RPMI7951 (cell line): ENCODE results near the gene FAM241A. TPM values are rescaled to one million over a fixed set of nuclear protein-coding genes. Genes with fewer than 3 reads are reported as not detected.
"Not testable (repeated sequence)": the region's sequence is repeated elsewhere in the genome, so short reads cannot be mapped to it uniquely, and the experiment has no call there.

ENCODE experiments used
- DNase-seq: peaks from one replicate; pipeline ENCODE4 v3.0.0-alpha.2; 2012; ENCODE audit warnings: low read depth
- total RNA-seq: library from RNA; depleted of rRNA; stranded (reverse); fragments of >200 nt; shearing (Covaris generic); gene quantifications from 2 replicates; pipeline ENCODE4 v1.2.3, GENCODE V29; 2014

FAM241A gene
- total RNA-seq, 1 experiment from 2014 or later = 4.4 TPM

DNA sequence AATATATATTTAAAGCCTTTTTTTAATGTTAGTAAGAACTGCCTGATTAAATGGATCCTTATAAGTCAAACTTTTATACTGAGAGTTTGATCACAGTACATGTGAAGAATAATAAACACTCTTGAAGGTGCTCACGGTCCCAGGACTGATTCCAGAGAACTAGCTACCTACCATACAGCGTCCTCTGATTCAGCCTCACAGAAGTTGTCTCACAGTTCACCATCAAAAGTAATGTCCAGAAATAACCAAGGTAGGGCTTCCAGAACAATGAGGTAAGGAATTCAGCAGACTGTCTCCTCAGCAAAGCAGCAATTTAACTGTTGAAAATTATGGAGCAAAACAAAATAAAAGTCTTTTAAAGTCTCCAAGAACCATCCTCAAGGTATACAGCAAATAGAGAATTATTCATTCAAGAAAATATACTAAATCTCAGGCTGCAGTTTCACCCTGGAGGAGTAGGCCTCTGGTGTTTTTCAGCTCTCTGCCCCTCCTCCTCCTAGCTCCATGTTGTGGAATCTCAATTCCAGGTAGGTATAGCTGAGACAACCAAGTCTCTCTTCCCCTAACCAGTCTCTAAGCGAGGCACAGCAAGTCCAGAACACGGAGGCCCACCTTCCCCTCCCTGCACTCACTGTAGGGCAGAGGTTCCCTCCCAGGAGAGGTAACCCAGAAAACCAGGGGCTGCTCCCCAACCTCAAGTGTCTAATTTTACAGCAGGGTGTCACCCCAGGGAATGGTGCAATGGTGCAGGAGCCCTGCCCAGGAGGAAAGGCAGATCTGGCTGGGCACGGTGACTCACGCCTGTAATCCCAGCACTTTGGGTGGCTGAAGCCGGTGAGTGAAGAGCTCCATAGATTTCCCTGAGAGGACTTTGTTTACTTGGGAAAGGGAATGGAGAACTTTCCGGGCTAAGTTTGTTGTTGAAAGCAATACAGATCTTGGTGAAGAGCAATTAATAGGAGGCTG is 28.6 kb downstream of the FAM241A start:
- DNase-seq = peak; percentile 45

DNA sequence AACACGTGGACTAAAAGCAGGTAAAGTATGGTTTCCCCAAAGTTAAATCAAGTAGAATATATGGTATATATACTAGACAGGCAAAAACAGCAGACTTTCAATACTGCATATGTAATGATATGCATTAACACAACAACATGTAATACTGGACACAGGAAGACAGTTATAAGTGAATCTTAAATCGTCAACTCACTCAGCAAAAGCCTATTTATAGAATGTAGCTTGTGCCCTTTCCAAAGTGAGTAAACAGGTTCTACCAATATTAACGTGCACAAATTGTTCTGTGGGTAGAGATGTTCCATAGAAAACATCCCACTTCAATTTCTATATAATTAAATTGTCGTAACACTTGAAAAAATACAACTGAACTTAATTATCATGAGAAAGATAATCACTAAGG is 30.6 kb downstream of the FAM241A start:
- no peak for DNase-seq

DNA sequence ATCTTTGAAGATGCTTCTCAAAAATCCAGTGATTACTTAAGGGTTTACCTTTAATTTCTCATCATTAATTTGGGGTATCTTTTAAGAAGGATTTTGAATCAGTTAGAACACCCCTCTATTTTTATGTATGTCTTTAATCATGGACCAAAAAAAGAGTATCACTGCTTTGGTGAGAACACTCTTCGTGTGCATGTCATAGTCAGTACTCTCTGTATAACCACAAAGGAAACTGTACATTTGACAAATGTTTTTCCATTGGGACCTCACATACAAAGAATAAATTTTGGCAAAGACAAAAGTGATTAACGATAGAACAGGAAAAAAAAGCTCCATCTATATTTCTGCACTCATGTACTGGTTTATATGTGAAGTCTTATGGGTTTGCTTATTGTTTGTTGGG is 31.3 kb downstream of the FAM241A start:
- DNase-seq = no peak

DNA sequence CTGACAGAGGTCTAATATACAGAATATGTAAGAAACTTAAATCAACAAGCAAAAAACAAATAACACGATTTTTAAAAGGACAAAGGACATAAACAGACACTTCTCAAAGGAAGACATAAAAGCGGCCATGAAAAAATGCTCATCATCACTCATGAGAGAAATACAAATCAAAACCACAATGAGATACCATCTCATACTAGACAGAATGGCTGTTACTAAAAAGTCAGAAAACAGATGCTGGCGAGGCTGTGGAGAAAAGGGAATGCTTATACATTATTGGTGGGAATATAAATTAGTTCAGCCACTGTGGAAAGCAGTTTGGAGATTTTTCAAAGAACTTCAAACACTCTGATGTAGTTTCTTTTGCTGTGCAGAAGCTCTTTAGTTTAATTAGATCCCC is 33.5 kb downstream of the FAM241A start:
- peak; percentile 33 for DNase-seq

DNA sequence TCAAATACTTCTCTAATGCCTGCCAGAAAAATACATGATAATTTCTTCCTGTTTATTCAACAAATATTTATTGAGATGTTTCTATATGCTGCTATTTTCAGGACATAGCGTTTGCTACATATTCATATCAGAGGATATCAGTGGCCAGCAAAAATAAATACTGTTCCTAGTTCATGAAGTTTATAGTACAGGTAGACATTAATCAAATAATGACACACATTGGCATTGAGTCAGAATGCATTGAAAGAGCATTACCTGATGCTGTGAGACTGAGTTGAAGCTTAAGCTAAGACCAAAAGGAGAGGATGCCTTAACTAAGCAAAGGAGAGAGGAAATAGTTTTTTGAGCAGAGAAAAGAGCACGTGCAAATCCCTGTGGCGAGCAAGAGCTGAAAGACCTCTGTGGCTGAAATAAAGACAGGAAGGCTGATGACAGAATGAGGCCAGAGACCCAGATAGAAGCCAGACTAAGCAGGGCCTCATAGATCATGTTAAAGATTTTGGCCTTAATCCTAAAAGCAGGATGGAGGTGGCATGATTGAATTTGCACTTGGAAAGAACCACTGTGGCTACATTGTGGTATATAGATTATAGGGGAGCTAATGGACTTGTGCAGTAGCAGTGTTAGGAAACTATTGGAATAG is 36.2 kb downstream of the FAM241A start:
- DNase-seq = no peak

DNA sequence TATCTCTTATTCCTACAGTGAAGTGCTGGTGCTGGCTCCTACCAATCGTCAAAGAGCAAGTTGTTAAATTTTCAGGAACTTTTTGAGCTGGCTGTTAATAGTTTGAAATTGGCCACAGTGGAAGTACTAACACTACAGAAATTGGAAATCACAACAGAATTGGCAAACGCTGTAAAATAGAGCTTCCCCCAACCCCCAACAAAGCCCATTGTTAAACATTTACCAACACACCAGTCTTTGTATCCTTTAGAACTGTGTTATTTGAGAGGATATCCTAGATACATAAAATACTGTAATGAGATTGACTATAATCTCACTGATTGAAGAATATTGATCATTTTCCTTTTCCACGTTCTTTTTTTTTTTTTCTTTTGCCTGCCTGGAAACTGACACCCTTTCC is 37.4 kb downstream of the FAM241A start:
- no peak for DNase-seq

DNA sequence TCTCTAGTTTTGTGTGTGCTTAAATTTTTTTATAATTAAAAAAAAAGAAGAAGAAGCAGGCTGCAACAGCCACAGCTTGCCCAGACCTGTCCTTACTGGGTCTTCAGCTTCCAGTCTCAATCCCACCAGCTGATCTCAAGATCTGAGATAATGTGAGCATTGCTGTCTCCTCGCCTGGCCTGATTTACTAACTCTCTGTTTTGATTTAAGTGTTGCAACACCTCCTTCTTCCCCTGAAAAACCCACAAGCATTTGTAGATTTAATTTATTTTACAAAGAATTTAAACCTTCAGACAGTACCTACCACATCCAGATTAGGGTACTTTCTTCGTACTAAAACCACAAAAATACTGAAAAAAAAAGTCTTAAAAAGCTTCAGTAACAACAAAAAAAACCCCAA is 38.0 kb downstream of the FAM241A start:
- DNase-seq = no peak

DNA sequence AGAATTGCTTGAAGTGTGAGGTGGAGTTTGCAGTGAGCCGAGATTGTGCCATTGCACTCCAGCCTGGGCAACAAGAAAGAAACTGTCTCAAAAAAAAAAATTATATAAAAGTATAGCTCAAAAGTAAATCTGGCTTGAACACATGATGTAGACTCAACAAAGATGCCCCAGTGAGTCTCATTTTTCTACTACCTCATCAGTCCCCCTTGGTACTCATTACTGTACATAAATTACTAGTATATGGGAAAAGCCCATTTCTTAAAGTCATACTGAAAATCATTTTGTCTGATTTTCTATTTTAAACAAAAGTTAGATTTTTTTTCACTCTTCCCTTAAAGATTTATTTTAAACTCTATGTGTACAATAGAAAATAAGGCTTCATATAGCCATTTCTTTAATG is 39.2 kb downstream of the FAM241A start:
- no peak for DNase-seq

DNA sequence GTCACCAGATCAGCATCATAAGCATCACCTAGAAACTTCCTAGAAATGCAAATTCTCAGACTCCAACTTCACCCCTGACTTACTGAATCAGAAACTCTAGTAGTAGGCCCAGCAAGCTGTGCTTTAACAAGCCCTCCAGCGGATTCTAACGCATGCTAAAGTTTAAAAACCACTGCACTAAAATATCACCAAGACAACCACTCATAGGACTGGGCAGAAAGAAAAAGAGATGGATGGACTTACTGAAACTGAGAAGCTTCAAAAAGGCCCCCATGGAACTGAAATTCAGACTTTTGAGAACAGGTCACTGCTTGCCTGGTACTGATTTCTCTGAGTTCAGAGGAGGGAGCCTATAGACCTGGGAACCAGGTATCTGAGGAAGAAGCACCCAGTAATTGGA is 40.1 kb downstream of the FAM241A start:
- no peak for DNase-seq

DNA sequence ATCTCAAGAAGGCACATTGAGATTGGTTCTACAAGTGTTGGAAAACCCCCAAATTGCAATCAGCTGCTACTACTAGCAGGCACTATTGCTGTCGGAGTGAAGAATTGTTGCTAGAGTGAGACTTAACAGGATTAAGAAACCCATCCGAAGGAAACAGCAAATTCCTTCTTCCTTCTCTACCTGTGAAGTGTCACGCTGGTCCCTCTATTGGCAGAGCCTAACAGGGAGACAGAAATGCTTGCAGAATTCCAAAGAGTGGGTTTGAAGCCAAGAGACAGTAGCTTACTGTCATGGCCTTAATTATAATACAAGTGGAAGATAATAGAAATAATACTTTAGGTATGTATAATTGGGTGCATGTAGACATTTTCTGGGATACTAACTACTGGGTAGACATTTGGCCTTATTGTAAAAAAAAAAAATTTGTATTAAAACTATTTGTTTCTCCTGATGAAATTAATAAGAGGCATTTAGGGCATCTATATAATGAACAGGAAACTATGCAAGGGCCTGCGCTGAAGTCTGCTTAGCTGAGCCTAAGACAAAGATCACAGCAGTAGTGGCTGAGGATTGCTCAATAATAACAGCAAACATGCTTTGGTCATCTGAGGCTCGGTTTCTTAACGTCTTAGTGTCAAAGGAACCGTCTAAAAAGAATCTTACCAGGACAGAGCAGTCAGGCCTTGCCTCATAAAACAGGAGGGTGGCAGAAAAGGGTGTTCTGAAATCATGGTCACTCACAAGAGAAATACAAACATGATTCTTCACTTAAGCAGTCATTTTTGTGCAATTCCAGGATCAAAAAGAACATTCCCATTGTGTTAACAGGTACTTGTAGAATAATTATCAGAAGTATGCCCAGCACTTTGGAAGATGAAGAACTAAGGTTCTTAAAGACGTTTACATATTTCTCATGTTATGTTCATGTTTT is 40.8 kb downstream of the FAM241A start:
- DNase-seq = no peak

DNA sequence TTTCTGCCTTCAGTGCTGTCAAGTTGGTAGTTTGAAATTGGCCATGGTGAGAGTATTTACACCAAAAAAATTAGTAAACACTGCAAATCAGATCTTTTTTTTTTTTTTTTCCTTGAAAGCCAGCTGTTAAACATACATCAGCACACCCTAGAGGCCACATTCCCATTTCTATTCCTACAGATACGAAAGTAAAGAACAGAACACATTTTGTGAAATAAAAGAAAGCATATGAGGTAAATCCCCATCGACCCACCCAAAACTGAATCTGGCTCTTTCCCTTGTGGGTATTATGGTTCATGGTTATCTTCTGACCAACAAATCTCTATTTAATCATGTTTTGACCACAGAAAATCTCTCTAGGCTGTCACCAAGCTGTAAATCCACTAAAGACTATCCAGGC is 44.5 kb downstream of the FAM241A start:
- peak; percentile 16 for DNase-seq

DNA sequence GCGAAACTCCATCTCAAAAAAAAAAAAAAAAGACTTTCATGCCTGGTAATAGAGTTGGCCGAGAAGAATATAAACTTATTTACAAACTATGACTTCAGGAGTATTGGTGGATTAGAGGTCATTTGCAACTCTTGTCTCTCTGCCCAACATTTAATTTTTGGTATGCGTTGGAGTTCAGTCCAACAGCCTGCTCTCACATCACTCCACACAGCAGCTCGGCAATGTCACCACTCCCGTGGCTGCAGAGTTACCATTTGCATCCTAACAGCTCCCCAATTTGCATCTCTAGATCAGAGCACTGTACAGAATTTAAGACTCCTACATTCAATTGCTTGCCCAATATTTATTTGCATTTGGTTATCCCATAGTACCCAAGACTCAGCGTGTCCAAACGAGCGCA is 45.4 kb downstream of the FAM241A start:
- no peak for DNase-seq

DNA sequence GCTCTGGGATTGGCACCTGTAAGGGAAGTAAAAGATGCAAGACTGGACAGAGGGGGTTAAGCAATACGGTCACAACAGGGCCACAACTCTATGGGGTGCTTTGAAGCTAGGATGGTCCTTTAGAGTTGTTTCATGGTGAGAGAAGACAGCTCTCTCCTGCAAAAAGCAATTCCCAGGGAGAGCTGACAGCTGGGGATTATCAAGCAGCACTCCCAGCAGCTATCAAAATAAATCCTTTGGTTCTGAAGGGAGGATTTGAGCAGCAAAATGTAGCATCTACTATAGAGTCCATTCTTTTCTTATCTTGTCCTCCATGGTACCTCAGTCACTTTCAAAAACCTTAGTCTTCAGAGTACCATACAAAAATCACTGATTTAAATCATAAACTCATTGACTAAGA is 51.2 kb downstream of the FAM241A start:
- DNase-seq = no peak

DNA sequence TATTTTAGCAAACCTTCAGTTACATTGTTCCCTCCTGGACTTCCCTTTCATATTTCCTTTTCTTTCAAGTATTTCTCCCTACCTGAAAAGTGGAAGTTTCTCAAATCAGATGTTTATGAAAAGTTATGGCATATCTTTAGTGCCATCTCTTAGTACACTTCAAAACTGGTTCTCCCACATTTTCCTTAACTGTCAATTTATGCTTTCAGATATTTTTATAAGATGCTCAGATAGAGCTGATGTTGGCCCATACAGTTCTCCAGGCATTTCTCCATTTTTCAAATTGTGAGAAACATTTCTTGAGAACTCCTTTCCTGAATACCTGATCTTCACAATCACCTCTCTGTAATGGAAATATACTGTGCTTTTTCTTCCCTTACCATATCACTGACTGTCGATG is 53.8 kb downstream of the FAM241A start:
- no peak for DNase-seq

DNA sequence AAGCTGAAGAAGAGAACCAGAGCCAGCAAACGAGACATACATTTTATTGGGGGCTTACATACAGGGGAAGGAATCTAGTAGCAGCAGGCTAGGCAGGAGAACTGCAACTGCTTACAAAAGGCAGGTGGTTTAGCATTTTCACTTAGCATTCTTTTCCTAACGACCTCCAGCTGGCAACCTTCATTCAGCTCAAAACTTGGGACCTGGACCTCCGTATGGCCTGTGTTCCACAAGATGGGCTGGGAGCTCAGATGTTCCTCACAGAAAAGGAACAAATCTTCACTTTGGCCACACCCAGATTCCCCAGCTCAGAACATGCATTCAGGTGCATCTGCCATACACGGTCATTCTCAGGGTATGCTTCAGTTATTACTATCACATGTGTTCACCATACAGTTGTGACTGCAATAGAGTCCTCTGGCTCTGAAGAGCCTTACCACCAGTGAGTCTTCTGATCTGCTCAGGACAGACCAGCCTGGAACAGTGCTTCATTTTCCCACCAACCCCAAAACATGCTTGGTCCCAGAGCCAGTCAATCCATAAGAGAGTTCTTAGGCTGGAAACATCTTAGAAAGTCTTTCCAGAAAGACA is 56.8 kb downstream of the FAM241A start:
- DNase-seq = no peak

DNA sequence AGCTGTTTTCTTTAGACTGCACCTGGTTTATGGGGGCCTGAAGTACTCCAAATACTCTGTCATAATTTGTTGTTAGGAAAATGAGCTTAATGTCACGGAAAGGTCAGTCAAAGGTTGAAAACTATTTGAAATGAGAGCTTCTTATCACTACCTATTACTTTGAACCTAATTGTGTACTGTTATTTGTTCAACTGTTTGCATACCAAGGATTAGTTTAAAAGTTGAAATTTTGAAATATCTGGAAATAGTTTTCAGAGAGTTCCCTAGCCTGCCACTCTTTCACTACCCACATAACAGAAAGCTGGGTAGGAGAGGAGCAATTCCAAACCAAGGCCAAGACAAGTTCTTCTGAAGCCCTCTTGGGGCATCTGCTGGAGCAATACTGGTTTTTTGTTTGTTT is 58.3 kb downstream of the FAM241A start:
- DNase-seq = no peak

DNA sequence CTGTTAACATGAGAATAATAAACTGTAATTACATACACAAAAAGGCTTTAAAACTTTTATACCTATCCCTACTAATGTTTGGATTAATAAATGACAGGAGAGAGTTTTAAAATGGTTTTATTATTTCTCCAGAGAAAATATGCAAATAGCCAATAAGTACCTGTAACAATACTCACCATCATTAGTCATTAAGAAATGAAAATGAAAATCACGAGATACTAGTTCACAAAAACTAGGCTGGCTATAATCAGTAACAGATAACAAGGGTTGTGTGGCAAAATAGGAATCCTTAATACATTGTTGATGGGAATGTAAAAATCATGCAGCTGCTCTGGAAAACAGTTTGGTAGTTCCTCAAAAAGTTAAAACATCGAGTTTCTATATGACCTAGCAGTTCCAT is 61.2 kb downstream of the FAM241A start:
- DNase-seq = no peak

DNA sequence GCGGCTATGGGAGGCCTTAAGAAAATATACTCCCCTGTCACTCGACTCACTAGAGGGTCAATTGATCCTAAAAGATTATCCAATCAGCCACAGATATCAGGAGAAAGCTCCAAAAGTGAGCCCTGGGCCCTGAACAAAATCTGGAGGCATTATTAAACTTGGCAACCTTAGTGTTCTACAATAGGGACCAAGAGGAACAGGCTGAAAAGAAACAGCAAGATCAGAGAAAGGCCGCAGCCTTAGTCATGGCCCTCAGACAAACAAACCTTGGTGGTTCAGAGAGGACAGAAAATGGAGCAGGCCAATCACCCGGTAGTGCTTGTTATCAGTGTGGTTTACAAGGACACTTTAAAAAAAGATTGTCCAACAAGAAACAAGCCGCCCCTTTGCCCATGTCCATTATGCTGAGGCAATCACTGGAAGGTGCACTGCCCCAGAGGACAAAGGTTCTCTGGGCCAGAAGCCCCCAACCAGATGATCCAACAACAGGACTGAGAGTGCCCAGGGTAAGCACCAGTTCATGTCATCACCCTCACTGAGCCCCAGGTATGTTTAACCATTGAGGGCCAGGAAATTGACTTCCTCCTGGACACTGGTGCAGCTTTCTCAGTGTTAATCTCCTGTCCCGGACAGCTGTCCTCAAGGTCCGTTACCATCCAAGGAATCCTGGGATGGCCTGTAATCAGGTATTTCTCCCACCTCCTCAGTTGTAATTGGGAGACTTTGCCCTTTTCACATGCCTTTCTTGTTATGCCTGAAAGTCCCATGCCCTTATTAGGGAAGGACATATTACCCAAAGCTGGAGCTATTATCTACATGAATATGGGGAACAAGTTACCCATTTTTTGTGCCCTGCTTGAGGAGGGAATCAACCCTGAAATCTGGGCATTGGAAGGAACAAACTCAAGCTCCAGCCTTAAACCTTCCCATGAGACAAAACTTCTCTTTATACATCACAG is 63.2 kb downstream of the FAM241A start:
- DNase-seq = not testable (repeated sequence)

DNA sequence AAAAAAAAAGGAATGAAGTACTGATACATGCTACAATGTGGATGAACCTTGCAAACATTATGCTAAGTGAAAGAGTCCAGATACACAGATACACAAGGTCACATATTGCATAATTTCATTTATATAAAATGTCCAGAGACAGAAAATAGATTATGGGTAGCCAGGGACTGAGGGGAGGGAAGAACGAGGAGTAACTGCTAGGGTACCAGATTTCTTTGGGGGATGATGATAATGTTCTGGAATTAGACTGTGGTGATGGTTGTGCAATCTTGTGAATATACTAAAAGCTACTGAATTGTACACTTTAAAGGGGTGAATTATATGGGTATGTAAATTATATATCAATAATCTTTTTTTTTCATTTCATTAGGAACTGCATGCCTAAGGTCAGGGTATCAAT is 65.5 kb downstream of the FAM241A start:
- DNase-seq = no peak

DNA sequence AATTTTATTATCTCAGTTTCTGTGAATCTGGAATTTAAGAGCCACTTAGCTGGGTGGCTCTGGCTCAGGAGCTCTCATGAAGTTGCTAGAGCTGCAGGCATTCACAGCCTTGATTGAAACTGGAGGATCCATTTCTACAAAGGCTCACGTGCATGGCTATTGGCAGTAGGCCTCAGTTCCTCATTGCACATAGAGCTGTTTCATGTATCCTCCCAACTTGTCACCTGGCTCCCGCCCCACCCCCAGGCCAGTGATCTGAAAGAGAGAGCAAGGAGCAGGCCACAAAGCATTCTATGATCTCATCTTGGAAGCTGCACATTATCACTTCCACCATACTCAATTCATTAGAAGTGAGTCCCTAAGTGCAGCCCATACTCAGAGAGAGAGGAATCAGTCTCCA is 67.8 kb downstream of the FAM241A start:
- peak; percentile 6 for DNase-seq

DNA sequence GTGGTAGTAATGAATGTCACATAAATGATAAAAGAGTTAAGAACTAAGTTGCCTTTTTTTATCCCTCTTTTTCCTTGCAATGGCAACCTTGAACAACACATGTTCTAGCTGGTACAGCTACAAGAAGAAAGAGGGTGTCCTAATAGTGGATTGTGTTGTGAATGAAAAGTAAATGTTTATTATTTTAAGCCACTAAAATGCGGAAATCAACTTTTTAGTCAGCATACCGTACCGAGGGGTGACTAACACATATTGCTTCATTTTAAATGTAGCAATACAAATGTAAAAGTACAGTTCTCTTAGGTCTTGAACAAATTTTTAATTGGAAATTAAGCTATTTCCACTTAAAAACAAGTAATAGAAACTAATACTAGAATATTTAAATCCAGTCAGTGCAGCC is 68.6 kb downstream of the FAM241A start:
- DNase-seq = peak; percentile 41
